ENCODE results near the gene TSPEAR. TPM values are rescaled to one million over a fixed set of nuclear protein-coding genes. Genes with fewer than 3 reads are reported as not detected.

Gene TSPEAR
- total RNA-seq, 1 experiment from 2014 or later = 2.1 TPM

- Mint-ChIP-seq H3K4me3 (peak overlapping the region; percentile 58), H3K27me3 (ENCODE audit: low read depth) (peaks cover 80% of the 10 kb centered on the region), H3K36me3 (no peaks in the 10 kb centered on the region), H3K4me1 (peaks cover 65% of the 10 kb centered on the region), H3K9me3 (peaks cover 6% of the 10 kb centered on the region; the same call in 1 of the 2 replicates), H3K27ac (no peak overlapping the region)
- no peak for TF ChIP-seq HMGXB4 (CRISPR knock-in tag; IDR thresholded peaks at IDR 0.05)
- TF ChIP-seq GRHL2 (CRISPR knock-in tag; IDR thresholded peaks at IDR 0.05; ENCODE audit: insufficient replicate concordance, severe bottlenecking) = no peak
- no peak for TF ChIP-seq AFF4 (CRISPR knock-in tag; IDR thresholded peaks at IDR 0.05; ENCODE audit: borderline replicate concordance)
- TF ChIP-seq SMAD4 (CRISPR knock-in tag; IDR thresholded peaks at IDR 0.05) = no peak
- TF ChIP-seq ATF2 (CRISPR knock-in tag; IDR thresholded peaks at IDR 0.05; ENCODE audit: borderline replicate concordance, low read depth) = no peak
- no peak for TF ChIP-seq ARID4B (CRISPR knock-in tag; IDR thresholded peaks at IDR 0.05; ENCODE audit: borderline replicate concordance)
- TF ChIP-seq FOXP1 (CRISPR knock-in tag; IDR thresholded peaks at IDR 0.05; ENCODE audit: borderline replicate concordance) = no peak
- ChIA-PET POLR2A (interaction anchor here (1.2 kb wide), 1 partner anchor 10 kb away, joined by 3 read pairs; no protein-coding TSS in a partner anchor), CTCF (interaction anchor here (0.8 to 3.3 kb wide), 5 partner anchors 47 to 202 kb away, joined by 3 to 12 read pairs (median 8); no protein-coding TSS in a partner anchor)
- DNase-seq (ENCODE audit: low spot score) (no peak), ATAC-seq (no peak)
Observed at GRCh38 chr21:44712203-44713028, 1.0 kb upstream of the TSPEAR start.

- peak overlapping the region; percentile 69 for H3K4me3 Mint-ChIP-seq
- H3K4me1 Mint-ChIP-seq = peaks cover 75% of the 10 kb centered on the region
- no peak overlapping the region for H3K27ac Mint-ChIP-seq
- ChIA-PET POLR2A (no interaction called here), CTCF (interaction anchor here (0.5 to 3.7 kb wide), 17 partner anchors 8 to 223 kb away, joined by 3 to 21 read pairs (median 5); no protein-coding TSS in a partner anchor)
- TF ChIP-seq SOX15 (CRISPR knock-in tag; IDR thresholded peaks at IDR 0.05) (no peak), EMX1 (CRISPR knock-in tag; IDR thresholded peaks at IDR 0.05) (no peak), ZNF423 (CRISPR knock-in tag; IDR thresholded peaks at IDR 0.05) (peak; percentile 67; the same call in 1 of the 2 replicates), E2F1 (CRISPR knock-in tag; IDR thresholded peaks at IDR 0.05) (no peak), ZBTB21 (CRISPR knock-in tag; IDR thresholded peaks at IDR 0.05; ENCODE audit: borderline replicate concordance) (no peak), SMAD4 (CRISPR knock-in tag; IDR thresholded peaks at IDR 0.05) (no peak), JUN (CRISPR knock-in tag; IDR thresholded peaks at IDR 0.05) (no peak), PRRX2 (CRISPR knock-in tag; IDR thresholded peaks at IDR 0.05) (no peak)
- peak; percentile 4 for ATAC-seq
- H3K36me3 Mint-ChIP-seq = no peaks in the 10 kb centered on the region
- 0 out of 2 replicates have a peak, but pooled peaks cover 2% of the 10 kb centered on the region for H3K9me3 Mint-ChIP-seq
- peaks cover 92% of the 10 kb centered on the region for H3K27me3 Mint-ChIP-seq (ENCODE audit: low read depth)
- DNase-seq (ENCODE audit: low spot score) = peak; percentile 59
Observed at GRCh38 chr21:44710756-44711326, 531 bp downstream of the TSPEAR start.
